Measurements from ENCODE around the gene FAR1. TPM values are rescaled to one million over a fixed set of nuclear protein-coding genes. Genes with fewer than 3 reads are reported as not detected.
A peak's percentile ranks its signal among the peaks of the same experiment; 100 is the strongest.

The FAR1 gene
- total RNA-seq, 2 donors from 2014 or later: 40.2 to 43.2 TPM

DNA sequence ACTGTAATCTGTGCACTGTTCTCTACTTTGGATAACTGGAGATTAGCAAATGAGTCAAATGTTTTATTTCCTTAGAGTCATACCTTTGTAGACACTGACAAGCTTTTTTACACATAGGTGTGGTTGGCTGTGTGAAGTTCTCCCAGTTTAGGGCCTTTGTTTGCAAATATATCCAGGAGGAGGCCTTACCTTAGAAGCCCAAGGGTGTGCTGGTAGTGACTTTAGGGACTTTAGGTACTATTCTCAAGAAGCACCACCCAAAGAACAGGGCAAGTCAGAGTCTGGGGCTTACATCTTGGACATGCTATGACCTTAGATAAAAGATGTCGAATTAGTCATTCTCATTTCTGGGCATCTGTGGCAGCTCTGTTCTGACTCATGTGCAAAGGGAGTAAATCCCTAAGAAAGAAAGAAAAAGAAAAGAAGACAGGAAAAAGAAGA lies 4.8 kb upstream of the FAR1 start:
- no peaks in the 10 kb centered on the region for H3K36me3 ChIP-seq (replicated peaks in 1 of 2; ENCODE audit: insufficient read depth in 1 of 2, low read depth in 2 of 2)
- 62 to 85% methylated on average over 1 of the region's 1 CpG for WGBS, 2 donors
- intact Hi-C loops (cut with DNase I): no loop called here
- no peak overlapping the region for H3K27ac ChIP-seq
- H3K9me3 ChIP-seq: no peaks in the 10 kb centered on the region
- peaks cover 7% of the 10 kb centered on the region for H3K4me1 ChIP-seq
- TF ChIP-seq POLR2A (IDR thresholded peaks at IDR 0.05): no peak
- TF ChIP-seq, protein P1, sequence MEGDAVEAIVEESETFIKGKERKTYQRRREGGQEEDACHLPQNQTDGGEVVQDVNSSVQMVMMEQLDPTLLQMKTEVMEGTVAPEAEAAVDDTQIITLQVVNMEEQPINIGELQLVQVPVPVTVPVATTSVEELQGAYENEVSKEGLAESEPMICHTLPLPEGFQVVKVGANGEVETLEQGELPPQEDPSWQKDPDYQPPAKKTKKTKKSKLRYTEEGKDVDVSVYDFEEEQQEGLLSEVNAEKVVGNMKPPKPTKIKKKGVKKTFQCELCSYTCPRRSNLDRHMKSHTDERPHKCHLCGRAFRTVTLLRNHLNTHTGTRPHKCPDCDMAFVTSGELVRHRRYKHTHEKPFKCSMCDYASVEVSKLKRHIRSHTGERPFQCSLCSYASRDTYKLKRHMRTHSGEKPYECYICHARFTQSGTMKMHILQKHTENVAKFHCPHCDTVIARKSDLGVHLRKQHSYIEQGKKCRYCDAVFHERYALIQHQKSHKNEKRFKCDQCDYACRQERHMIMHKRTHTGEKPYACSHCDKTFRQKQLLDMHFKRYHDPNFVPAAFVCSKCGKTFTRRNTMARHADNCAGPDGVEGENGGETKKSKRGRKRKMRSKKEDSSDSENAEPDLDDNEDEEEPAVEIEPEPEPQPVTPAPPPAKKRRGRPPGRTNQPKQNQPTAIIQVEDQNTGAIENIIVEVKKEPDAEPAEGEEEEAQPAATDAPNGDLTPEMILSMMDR (IDR thresholded peaks at IDR 0.05): no peak
- no peaks in the 10 kb centered on the region for H3K27me3 ChIP-seq
- H3K4me3 ChIP-seq: no peak overlapping the region
- no peak for ATAC-seq
- DNase-seq: no peak

DNA sequence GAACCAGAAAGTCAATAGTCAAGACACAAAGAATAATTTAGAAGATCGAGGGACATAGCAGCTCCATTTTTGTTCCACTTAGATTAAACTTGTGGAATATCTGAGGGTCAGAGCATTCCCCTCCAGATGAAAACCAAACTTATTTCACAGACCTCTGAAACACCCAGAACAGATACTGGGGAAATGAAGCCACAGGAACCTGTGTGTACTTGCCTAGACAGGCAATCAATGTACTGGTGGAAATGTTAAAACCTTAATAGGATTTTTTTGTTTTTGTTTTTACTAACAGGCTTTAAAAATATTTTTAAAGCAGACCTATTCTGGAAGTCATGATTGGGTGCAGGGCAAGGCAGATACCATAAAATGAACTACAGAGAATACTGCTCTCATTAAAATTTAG lies 4.1 kb upstream of the FAR1 start:
- no peak for ATAC-seq
- H3K27me3 ChIP-seq: no peaks in the 10 kb centered on the region
- WGBS, 2 donors: 60 to 69% methylated on average over 1 of the region's 1 CpG
- no peak overlapping the region for H3K27ac ChIP-seq
- H3K36me3 ChIP-seq (replicated peaks in 1 of 2; ENCODE audit: insufficient read depth in 1 of 2, low read depth in 2 of 2): no peaks in the 10 kb centered on the region
- intact Hi-C loops (cut with DNase I): no loop called here
- no peak overlapping the region for H3K4me3 ChIP-seq
- H3K4me1 ChIP-seq: peaks cover 9% of the 10 kb centered on the region
- no peak for DNase-seq
- TF ChIP-seq, protein P1 (IDR thresholded peaks at IDR 0.05): no peak
- no peak for TF ChIP-seq POLR2A (IDR thresholded peaks at IDR 0.05)
- H3K9me3 ChIP-seq: no peaks in the 10 kb centered on the region

DNA sequence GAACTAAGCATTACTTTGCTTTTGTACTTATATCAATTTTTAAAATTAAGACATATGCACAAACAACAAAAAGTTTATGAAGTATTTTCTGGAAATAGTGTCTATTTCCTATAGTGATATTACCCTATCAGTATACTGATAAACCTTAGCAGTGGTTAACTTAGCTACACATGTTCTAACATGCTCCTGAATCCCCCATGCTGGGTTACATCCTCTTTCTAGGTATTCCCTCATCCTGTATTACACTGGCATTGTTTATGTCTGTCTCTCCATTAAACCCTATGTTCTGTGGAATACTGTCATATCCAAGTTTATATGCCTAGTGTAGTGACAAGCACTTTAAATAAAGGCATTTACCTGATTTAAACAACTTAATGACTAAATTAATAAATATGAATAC lies 1.8 kb upstream of the FAR1 start:
- ATAC-seq: no peak
- intact Hi-C loops (cut with DNase I): no loop called here
- no peak overlapping the region for H3K27ac ChIP-seq
- TF ChIP-seq POLR2A (IDR thresholded peaks at IDR 0.05): no peak
- TF ChIP-seq, protein P1 (IDR thresholded peaks at IDR 0.05): no peak
- no peaks in the 10 kb centered on the region for H3K9me3 ChIP-seq
- H3K36me3 ChIP-seq (replicated peaks in 1 of 2; ENCODE audit: insufficient read depth in 1 of 2, low read depth in 2 of 2): no peaks in the 10 kb centered on the region
- H3K4me3 ChIP-seq: no peak overlapping the region
- H3K27me3 ChIP-seq: no peaks in the 10 kb centered on the region
- H3K4me1 ChIP-seq: peaks cover 27% of the 10 kb centered on the region
- DNase-seq: no peak

DNA sequence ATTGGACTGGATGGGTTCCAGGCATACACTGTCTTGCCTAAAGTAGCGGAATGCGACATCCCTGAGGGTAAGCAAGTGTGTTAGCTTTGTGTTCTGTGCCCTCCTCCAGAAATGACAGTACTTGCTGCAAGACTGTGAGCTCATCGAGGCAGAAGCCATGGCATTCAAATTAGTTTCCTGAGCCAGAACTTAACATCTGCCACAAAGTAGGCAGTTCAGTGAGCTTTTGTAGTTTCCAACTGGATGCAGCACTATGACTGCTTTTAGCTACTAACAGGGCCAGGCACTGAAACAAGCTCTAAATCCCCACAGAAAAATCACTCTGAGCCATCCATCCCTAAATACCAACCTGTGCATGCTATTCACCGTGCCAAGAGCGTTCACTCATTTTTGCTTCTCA lies 1.2 kb upstream of the FAR1 start:
- Histone ChIP-seq H3K27ac (no peak overlapping the region), H3K9me3 (no peaks in the 10 kb centered on the region), H3K4me1 (peaks cover 30% of the 10 kb centered on the region), H3K27me3 (no peaks in the 10 kb centered on the region), H3K4me3 (peak overlapping the region in 1 of 2 donors; percentile 95), H3K36me3 (replicated peaks in 1 of 2; ENCODE audit: insufficient read depth in 1 of 2, low read depth in 2 of 2) (no peaks in the 10 kb centered on the region)
- intact Hi-C loops (cut with DNase I): no loop called here
- 73 to 75% methylated on average over 5 of the region's 5 CpGs for WGBS, 2 donors
- ATAC-seq: no peak
- TF ChIP-seq, protein P1 (IDR thresholded peaks at IDR 0.05): no peak
- no peak for TF ChIP-seq POLR2A (IDR thresholded peaks at IDR 0.05)
- no peak for DNase-seq

DNA sequence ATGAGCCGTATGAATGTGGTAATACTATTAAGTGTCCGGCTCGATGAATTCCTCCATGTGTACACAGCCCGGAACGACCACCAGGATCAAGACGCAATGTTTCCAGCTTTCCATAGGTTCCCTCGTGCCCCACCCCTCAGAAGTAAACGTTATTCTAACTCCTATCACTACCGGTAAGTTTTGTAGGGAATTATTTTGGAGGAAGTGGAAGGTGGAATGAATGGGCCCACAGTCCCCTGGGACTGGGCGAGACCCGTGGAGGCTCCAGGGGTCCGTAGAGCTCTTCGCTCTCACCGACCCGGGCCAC lies 720 bp upstream of the FAR1 start:
- intact Hi-C loops (cut with DNase I): no loop called here
- no peaks in the 10 kb centered on the region for H3K9me3 ChIP-seq

More for the DNA sequence above, 720 bp upstream of the FAR1 start:
- peak overlapping the region; percentile 54 to 95 for H3K4me3 ChIP-seq
- WGBS, 2 donors: 4 to 8% methylated on average over 11 to 15 of the region's 15 CpGs
- no peaks in the 10 kb centered on the region for H3K27me3 ChIP-seq
- DNase-seq (no peak), ATAC-seq (no peak)
- H3K36me3 ChIP-seq (replicated peaks in 1 of 2; ENCODE audit: insufficient read depth in 1 of 2, low read depth in 2 of 2): no peaks in the 10 kb centered on the region
- H3K27ac ChIP-seq: peak overlapping the region; percentile 72 to 94 (median 89)
- no peak for TF ChIP-seq POLR2A (IDR thresholded peaks at IDR 0.05)
- TF ChIP-seq, protein P1 (IDR thresholded peaks at IDR 0.05): no peak
- H3K4me1 ChIP-seq: peaks cover 33% of the 10 kb centered on the region

Measured in body of pancreas (tissue), 4 donors.